Heart left ventricle (tissue), 16 donors: Measurements from ENCODE around the gene XYLT1. TPM values are rescaled to one million over a fixed set of nuclear protein-coding genes. Genes with fewer than 3 reads are reported as not detected.

Experiments
- ATAC-seq, 4 donors: fragments of 200-7000 bp; cut with Tn5 transposase; one replicate each; pipeline ENCODE4 v1.9.1; 2020 to 2022; ENCODE audit warnings: moderate library complexity in 4 of 4, mild to moderate bottlenecking in 3 of 4, moderate number of reproducible peaks in 1 of 4
- DNase-seq, 5 donors: peaks; one replicate each; pipeline ENCODE4 v3.0.0-alpha.2; 2020
- H3K27ac ChIP-seq, 12 donors: fragments of 200-600 bp; sonication (generic) in 4 of 12; one replicate each; pipeline versions ENCODE4 v1.5.0 to v1.8.0; 2016 to 2022; ENCODE audit warnings: mild to moderate bottlenecking in 2 of 12
- H3K27me3 ChIP-seq, 9 donors: fragments of 200-600 bp; sonication (generic) in 2 of 9; one replicate each; pipeline versions ENCODE4 v1.5.1 to v1.8.0; 2016 to 2022; ENCODE audit warnings: mild to moderate bottlenecking in 3 of 9
- H3K36me3 ChIP-seq, 9 donors: fragments of 200-600 bp; sonication (generic) in 2 of 9; one replicate each; pipeline versions ENCODE4 v1.5.0 to v1.8.0; 2018 to 2022; ENCODE audit warnings: mild to moderate bottlenecking in 2 of 9
- H3K4me1 ChIP-seq, 12 donors: fragments of 200-600 bp; sonication (generic) in 4 of 12; one replicate each; pipeline versions ENCODE4 v1.5.0 to v1.8.0; 2016 to 2022; ENCODE audit warnings: mild to moderate bottlenecking in 3 of 12
- H3K4me3 ChIP-seq, 12 donors: fragments of 200-600 bp; sonication (generic) in 4 of 12; one replicate each; pipeline versions ENCODE4 v1.5.0 to v1.8.0; 2017 to 2022; ENCODE audit warnings: mild to moderate bottlenecking in 9 of 12, moderate library complexity in 4 of 12
- H3K9me3 ChIP-seq, 12 donors: fragments of 200-600 bp; sonication (generic) in 4 of 12; one replicate each; pipeline versions ENCODE4 v1.5.0 to v1.8.0; 2016 to 2022; ENCODE audit warnings: mild to moderate bottlenecking in 1 of 12
- CTCF ChIP-seq, 12 donors: fragments of 200-600 bp; sonication (generic) in 4 of 12; IDR thresholded peaks; one replicate each; pipeline versions ENCODE4 v1.5.0 to v1.8.0; 2018 to 2022; ENCODE audit warnings: antibody characterized with exemption in 12 of 12, mild to moderate bottlenecking in 5 of 12
- POLR2A ChIP-seq, 2 donors: fragments of 450-650 bp; IDR thresholded peaks; one replicate each; pipeline ENCODE4 v1.6.1; 2017; ENCODE audit warnings: antibody characterized with exemption in 2 of 2, mild to moderate bottlenecking in 2 of 2, moderate library complexity in 2 of 2
- WGBS, 4 donors: extraction: QIAGEN DNeasy Blood & Tissue Kit in 2 of 4; methylation state at CpG; one replicate each; pipeline versions ENCODE4 v1.1.5 to v1.1.7; 2013 to 2018; 5-methylcytosine and 5-hydroxymethylcytosine counted together
- intact Hi-C, 10 donors: fragments of 100-400 bp; cut with DNase I; formaldehyde crosslinking; loops; one replicate each; pipeline versions ENCODE4 v1.11.1 to v1.14.2; 2022
- polyA plus RNA-seq, 2 donors: library from polyadenylated mRNA; stranded (reverse); fragments of 200-250 nt; gene quantifications; one replicate each; pipeline ENCODE4 v1.2.3, GENCODE V29; 2013
- total RNA-seq, 9 donors: library from RNA; depleted of rRNA in 2 of 9; stranded (reverse); fragments of >200 nt in 2 of 9; fragmentation: NEBNext Ultra II Directional in 3 of 9; extraction: Animal tissue kit (Norgen Biotek cat#: 25700) in 3 of 9; gene quantifications; one replicate each; pipeline versions ENCODE4 v1.1.0 to v1.2.4, GENCODE V29; 2016 to 2023
- donor health status: ischemic (EF 13 %, LVEDD 7.1; RV severe dilation, severe dysfunction).
- donor health status: healthy with polysubstance abuse.
- donor health status: DM: no; HTN: yes; CAD: no.
- donor health status: DM: no; HTN: no; CAD: no.
- donor health status: ischemic (EF 25% LVEDD 6.9; RV normal size, moderate dysfunction).
- donor health status: ischemic (EF 25% LVEDD 5.7; RV mildly dilated, moderate dysfunction).
- donor health status: healthy.
- donor health status: DM: yes; HTN: yes; CAD: no.
- donor health status: ischemic (EF 35%, LVEDD 5.7; RV mildly dilated, moderate dysfunction).
- donor health status: nonischemic (EF 11% LVEDD 7.7; RV severe dilation, severe dysfunction).
- donor health status: DM: yes; HTN: yes; CAD: no.
- donor health status: PGD.
- donor health status: ischemic (EF 29% LVEDD 5.4; RV normal size, mild dysfunction).
- donor health status: nonischemic (EF 23%, LVEDD 6.1; RV moderate dilation, normal function).

XYLT1 gene
- total and polyA plus RNA-seq, 11 donors: 0.46 to 12.3 (median 2.4) TPM

- TF ChIP-seq POLR2A (IDR thresholded peaks at IDR 0.05): no peak
- TF ChIP-seq CTCF (IDR thresholded peaks at IDR 0.05): no peak
- WGBS, 4 donors: 86 to 94% (median 90%) methylated on average over 14 to 17 of the region's 17 CpGs
- Histone ChIP-seq H3K27me3 (peaks cover 0 to 6% (median 0%) of the 10 kb centered on the region in 9 donors), H3K9me3 (no peaks in the 10 kb centered on the region), H3K36me3 (no peaks in the 10 kb centered on the region), H3K4me3 (no peak overlapping the region), H3K4me1 (no peaks in the 10 kb centered on the region), H3K27ac (no peak overlapping the region)
- ATAC-seq (no peak), DNase-seq (no peak)
- intact Hi-C loops: no loop called here
Observed at GRCh38 chr16:17108596-17108995, 362.2 kb downstream of the XYLT1 start.

- intact Hi-C loops: no loop called here
- Histone ChIP-seq H3K4me1 (no peaks in the 10 kb centered on the region), H3K27ac (no peak overlapping the region), H3K4me3 (no peak overlapping the region), H3K9me3 (no peaks in the 10 kb centered on the region), H3K36me3 (no peaks in the 10 kb centered on the region), H3K27me3 (peaks cover 0 to 6% (median 0%) of the 10 kb centered on the region in 9 donors)
- DNase-seq (no peak), ATAC-seq (no peak)
- WGBS, 4 donors: 86 to 91% (median 90%) methylated on average over 8 of the region's 8 CpGs
- TF ChIP-seq CTCF (IDR thresholded peaks at IDR 0.05): no peak
- TF ChIP-seq POLR2A (IDR thresholded peaks at IDR 0.05): no peak
Observed at GRCh38 chr16:17107450-17107849, 363.3 kb downstream of the XYLT1 start.

- TF ChIP-seq POLR2A (IDR thresholded peaks at IDR 0.05) (no peak), CTCF (IDR thresholded peaks at IDR 0.05) (no peak)
- no peak overlapping the region for H3K4me3 ChIP-seq
- no peak for ATAC-seq
- intact Hi-C loops: no loop called here
- peaks cover 0 to 6% (median 0%) of the 10 kb centered on the region in 9 donors for H3K27me3 ChIP-seq
- 55 to 65% (median 60%) methylated on average over 14 of the region's 14 CpGs for WGBS, 4 donors
- H3K4me1 ChIP-seq: no peaks in the 10 kb centered on the region
- no peak for DNase-seq
- no peaks in the 10 kb centered on the region for H3K36me3 ChIP-seq
- H3K27ac ChIP-seq: no peak overlapping the region
- H3K9me3 ChIP-seq: no peaks in the 10 kb centered on the region
Observed at GRCh38 chr16:17106243-17106791, 364.4 kb downstream of the XYLT1 start.

GRCh38 chr16:17105239-17105797, 365.4 kb downstream of the XYLT1 start:
- 49 to 59% (median 58%) methylated on average over 10 of the region's 10 CpGs for WGBS, 4 donors
- Histone ChIP-seq H3K27ac (no peak overlapping the region), H3K4me1 (no peaks in the 10 kb centered on the region), H3K4me3 (no peak overlapping the region), H3K9me3 (no peaks in the 10 kb centered on the region), H3K36me3 (no peaks in the 10 kb centered on the region), H3K27me3 (peaks cover 0 to 6% (median 0%) of the 10 kb centered on the region in 9 donors)
- no peak for ATAC-seq
- TF ChIP-seq CTCF (IDR thresholded peaks at IDR 0.05): no peak
- DNase-seq: no peak
- intact Hi-C loops: no loop called here
